ENCODE data around the gene AMH.

- TF ChIP-seq EZH2phosphoT487 (IDR thresholded peaks at IDR 0.05; ENCODE audit: borderline replicate concordance) (no peak), EZH2 (IDR thresholded peaks at IDR 0.05) (no peak), CTCF (IDR thresholded peaks at IDR 0.05 in 2 of 3, conservative IDR thresholded peaks at IDR 0.05 in 1 of 3; ENCODE audit: borderline replicate concordance in 1 of 3, insufficient read depth in 1 of 3, low read depth in 2 of 3, low read length in 2 of 3) (no peak), EGR1 (IDR thresholded peaks at IDR 0.05; ENCODE audit: low read depth) (no peak), MAX (IDR thresholded peaks at IDR 0.05) (no peak), POLR2AphosphoS5 (IDR thresholded peaks at IDR 0.05; ENCODE audit: low read depth, low read length) (no peak), POLR2A (IDR thresholded peaks at IDR 0.05; ENCODE audit: borderline replicate concordance, extremely low read depth, insufficient read depth, insufficient read length) (no peak), ATF3 (IDR thresholded peaks at IDR 0.05) (no peak), SIN3A (IDR thresholded peaks at IDR 0.05; ENCODE audit: low read depth) (no peak), TCF7L2 (IDR thresholded peaks at IDR 0.05; ENCODE audit: borderline replicate concordance, extremely low read depth, insufficient read depth, insufficient read length) (no peak), ELF1 (IDR thresholded peaks at IDR 0.05; ENCODE audit: borderline replicate concordance, low read depth) (no peak), ZNF274 (IDR thresholded peaks at IDR 0.05; ENCODE audit: low read depth, low read length) (no peak), CEBPB (IDR thresholded peaks at IDR 0.05; ENCODE audit: low read depth) (no peak), REST (IDR thresholded peaks at IDR 0.05; ENCODE audit: low read depth) (no peak)
Observed at GRCh38 chr19:2237869-2238153, 11.3 kb upstream of the AMH start.

Measured in HCT116 (cell line).